Osteocyte (in vitro differentiated cells): Measurements from ENCODE around the gene SH3GL3. TPM values are rescaled to one million over a fixed set of nuclear protein-coding genes. Genes with fewer than 3 reads are reported as not detected.

Source experiments
- DNase-seq: peaks from one replicate; pipeline ENCODE4 v3.0.0; 2021; ENCODE audit warnings: mixed read lengths; ENCODE audit not compliant: unreplicated experiment; ENCODE audit errors: extremely low spot score
- H3K27ac Mint-ChIP-seq: one replicate; pipeline ENCODE4 v1.8.0; 2021; ENCODE audit warnings: mild to moderate bottlenecking, mixed read lengths; ENCODE audit not compliant: unreplicated experiment
- H3K27me3 Mint-ChIP-seq: one replicate; pipeline ENCODE4 v1.8.0; 2021; ENCODE audit warnings: mixed read lengths; ENCODE audit not compliant: unreplicated experiment
- H3K36me3 Mint-ChIP-seq: one replicate; pipeline ENCODE4 v1.8.0; 2021; ENCODE audit warnings: mixed read lengths; ENCODE audit not compliant: unreplicated experiment
- H3K4me1 Mint-ChIP-seq: one replicate; pipeline ENCODE4 v1.8.0; 2021; ENCODE audit warnings: mixed read lengths; ENCODE audit not compliant: unreplicated experiment
- H3K4me3 Mint-ChIP-seq: one replicate; pipeline ENCODE4 v1.8.0; 2021; ENCODE audit warnings: mild to moderate bottlenecking, moderate library complexity, mixed read lengths; ENCODE audit not compliant: unreplicated experiment
- H3K9me3 Mint-ChIP-seq: one replicate; pipeline ENCODE4 v1.8.0; 2021; ENCODE audit warnings: mixed read lengths; ENCODE audit not compliant: unreplicated experiment
- CTCF ChIP-seq: fragments of 200-600 bp; sonication (generic); IDR thresholded peaks from 2 replicates; pipeline ENCODE4 v1.5.0; 2021; ENCODE audit warnings: antibody characterized with exemption, mild to moderate bottlenecking, moderate library complexity
- total RNA-seq: library from RNA; stranded (reverse); gene quantifications from 2 replicates; pipeline ENCODE4 v1.2.1, GENCODE V29; 2021

The SH3GL3 gene
- total RNA-seq, 1 donor from 2014 or later = not detected

- TF ChIP-seq CTCF = no peak
- Mint-ChIP-seq H3K36me3 (no peaks in the 10 kb centered on the region), H3K27ac (no peak overlapping the region), H3K4me1 (peaks cover 11% of the 10 kb centered on the region), H3K4me3 (no peak overlapping the region), H3K27me3 (peaks cover 39% of the 10 kb centered on the region), H3K9me3 (no peaks in the 10 kb centered on the region)
- no peak for DNase-seq
Observed at GRCh38 chr15:83444936-83445335, 2.2 kb upstream of the SH3GL3 start.

- peaks cover 9% of the 10 kb centered on the region for H3K4me1 Mint-ChIP-seq
- no peak overlapping the region for H3K27ac Mint-ChIP-seq
- DNase-seq = no peak
- H3K4me3 Mint-ChIP-seq = no peak overlapping the region
- no peaks in the 10 kb centered on the region for H3K36me3 Mint-ChIP-seq
- peaks cover 39% of the 10 kb centered on the region for H3K27me3 Mint-ChIP-seq
- H3K9me3 Mint-ChIP-seq = no peaks in the 10 kb centered on the region
- TF ChIP-seq CTCF = no peak
Observed at GRCh38 chr15:83445643-83446042, 1.5 kb upstream of the SH3GL3 start.

- Mint-ChIP-seq H3K36me3 (no peaks in the 10 kb centered on the region), H3K4me3 (peak overlapping the region; percentile 84), H3K4me1 (peaks cover 9% of the 10 kb centered on the region), H3K9me3 (no peaks in the 10 kb centered on the region), H3K27me3 (peaks cover 38% of the 10 kb centered on the region), H3K27ac (no peak overlapping the region)
- no peak for DNase-seq
- no peak for TF ChIP-seq CTCF
Observed at GRCh38 chr15:83446417-83446816, 724 bp upstream of the SH3GL3 start.

- Mint-ChIP-seq H3K4me3 (no peak overlapping the region), H3K27me3 (peaks cover 36% of the 10 kb centered on the region), H3K27ac (no peak overlapping the region), H3K9me3 (no peaks in the 10 kb centered on the region), H3K36me3 (no peaks in the 10 kb centered on the region), H3K4me1 (peaks cover 9% of the 10 kb centered on the region)
- no peak for DNase-seq
- no peak for TF ChIP-seq CTCF
Observed at GRCh38 chr15:83449250-83449671, 2.1 kb downstream of the SH3GL3 start.

- H3K9me3 Mint-ChIP-seq = no peaks in the 10 kb centered on the region
- no peak for TF ChIP-seq CTCF
- H3K27ac Mint-ChIP-seq = no peak overlapping the region
- H3K27me3 Mint-ChIP-seq = peaks cover 36% of the 10 kb centered on the region
- DNase-seq = no peak
- H3K36me3 Mint-ChIP-seq = no peaks in the 10 kb centered on the region
- H3K4me1 Mint-ChIP-seq = peaks cover 9% of the 10 kb centered on the region
- no peak overlapping the region for H3K4me3 Mint-ChIP-seq
Observed at GRCh38 chr15:83449937-83450506, 2.9 kb downstream of the SH3GL3 start.
